GM21825 (cell line): ENCODE data around the gene CFAP210.
"Not testable (repeated sequence)": the region's sequence is repeated elsewhere in the genome, so short reads cannot be mapped to it uniquely, and the experiment has no call there.

Experiments
- ATAC-seq: cut with Tn5 transposase; IDR thresholded peaks from one replicate; pipeline ENCODE4 v1.9.1; 2021; ENCODE audit warnings: mild to moderate bottlenecking, moderate library complexity; ENCODE audit not compliant: unreplicated experiment

Gene CFAP210

DNA sequence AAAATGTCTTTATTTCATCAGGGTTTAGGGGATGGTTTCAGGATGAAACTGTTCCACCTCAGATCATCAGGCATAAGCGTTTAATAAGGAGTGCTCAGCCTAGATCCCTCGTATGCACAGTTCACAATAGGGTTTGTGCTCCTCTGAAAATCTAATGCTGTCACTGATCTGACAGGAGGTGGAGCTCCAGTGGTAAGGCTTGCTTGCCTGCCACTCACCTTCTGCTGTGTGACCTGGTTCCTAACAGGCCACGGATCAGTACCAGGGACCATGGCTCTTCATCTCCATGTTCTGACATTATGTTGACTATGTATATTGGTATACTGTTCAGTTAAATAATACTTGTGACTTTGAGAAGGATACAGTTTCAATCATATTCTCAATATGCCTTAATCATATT lies 68.4 kb downstream of the CFAP210 start:
- no peak for ATAC-seq

DNA sequence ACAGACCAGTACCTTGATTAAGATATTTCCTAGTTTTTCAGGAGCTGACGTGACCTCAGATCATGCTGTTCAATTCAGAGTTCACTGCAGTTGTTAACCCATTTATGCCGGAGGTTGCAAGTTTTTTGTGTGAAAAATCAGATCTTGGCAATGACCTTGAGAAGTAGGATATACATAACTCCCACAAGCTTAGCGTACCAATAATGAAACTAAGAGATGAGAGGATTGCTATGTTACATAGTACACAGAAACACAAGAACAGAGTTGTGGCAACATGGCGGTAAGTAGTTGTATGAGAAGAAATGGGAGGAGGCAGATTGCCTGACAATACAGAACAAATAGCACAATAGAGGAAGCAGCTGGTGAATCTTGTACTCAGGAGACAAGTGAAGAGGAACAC lies 71.0 kb downstream of the CFAP210 start:
- no peak for ATAC-seq

DNA sequence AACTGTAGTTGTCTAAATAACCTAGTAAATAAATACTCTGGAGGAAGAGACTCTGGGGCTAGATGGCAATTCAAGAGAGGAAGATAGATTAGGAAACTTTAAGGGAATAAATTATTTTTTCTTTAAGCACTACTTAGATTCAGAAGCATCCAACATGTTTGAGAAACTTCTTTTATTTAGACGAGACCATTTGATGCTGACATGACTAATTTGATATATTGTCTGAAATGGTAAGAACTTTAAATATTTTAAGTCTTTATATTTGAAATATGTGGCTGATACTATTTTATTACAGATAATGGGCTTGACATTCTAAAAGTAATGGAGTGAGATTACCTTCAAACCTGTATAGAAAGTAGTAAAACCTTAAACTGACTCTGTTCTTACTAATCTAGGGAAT lies 73.7 kb downstream of the CFAP210 start:
- ATAC-seq = no peak

DNA sequence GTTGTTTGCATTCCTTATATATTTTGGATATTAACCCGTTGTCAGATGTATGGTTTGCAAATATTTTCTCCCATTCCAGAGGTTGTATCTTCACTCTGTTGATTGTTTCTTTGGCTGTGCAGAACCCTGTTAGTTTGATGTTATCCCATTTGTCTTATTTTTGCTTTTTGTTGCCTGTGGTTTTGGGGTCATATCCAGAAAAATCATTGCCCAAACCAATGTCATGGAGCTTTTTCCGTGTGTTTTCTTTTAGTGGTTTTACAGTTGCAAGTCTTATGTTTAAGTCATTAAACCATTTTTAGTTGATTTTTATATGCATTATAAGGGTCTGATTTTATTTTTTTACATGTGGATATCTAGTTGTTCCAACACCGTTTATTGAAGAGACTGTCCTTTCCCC lies 74.3 kb downstream of the CFAP210 start:
- ATAC-seq = no peak

DNA sequence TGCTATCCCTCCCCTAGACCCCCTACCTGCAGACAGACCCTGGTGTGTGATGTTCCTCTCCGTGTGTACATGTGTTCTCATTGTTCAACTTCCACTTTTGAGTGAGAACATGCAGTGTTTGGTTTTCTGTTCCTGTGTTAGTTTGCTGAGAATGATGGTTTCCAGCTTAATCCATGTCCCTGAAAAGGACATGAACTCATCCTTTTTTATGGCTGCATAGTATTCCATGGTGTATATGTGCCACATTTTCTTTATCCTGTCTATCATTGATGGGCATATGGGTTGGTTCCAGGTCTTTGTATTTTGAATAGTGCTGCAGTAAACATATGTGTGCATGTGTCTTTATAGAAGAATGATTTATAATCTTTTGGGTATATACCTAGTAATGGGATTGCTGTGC lies 78.2 kb downstream of the CFAP210 start:
- not testable (repeated sequence) for ATAC-seq

DNA sequence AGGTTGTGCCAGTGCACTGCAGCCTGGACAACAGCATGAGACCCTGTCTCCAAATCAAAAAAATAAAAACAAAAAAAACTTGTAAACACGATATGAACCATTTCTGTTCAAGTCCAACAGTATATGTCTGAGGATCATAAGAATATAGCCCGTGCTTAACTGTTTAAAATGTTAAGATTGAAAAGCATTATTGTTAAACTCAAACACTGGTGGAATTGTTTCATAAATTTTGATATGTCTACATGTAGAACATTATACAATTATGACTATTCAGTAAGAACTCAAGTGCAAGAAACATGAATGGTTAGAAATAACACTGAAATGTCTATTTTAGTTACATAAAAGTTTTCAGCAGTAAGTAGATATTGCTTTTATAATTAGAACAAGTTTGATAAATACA lies 80.3 kb downstream of the CFAP210 start:
- no peak for ATAC-seq

DNA sequence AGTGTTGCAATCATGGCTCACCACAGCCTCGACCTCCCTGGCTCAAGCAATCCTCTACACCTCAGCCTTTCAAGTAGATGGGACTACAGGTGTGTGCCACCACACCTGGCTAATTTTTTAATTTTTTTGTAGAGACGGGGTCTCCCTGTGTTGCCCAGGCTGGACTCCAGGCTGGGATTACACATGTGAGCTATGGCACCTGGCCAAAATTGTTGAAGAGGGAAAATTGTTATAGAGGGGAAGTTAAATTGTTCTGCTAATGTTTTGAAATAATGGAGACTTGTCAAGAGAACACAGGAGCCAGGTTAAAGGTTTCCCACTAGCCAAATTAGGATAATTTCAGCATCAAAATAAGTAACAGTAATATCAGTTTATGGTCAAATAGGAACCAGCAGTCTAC lies 84.9 kb downstream of the CFAP210 start:
- ATAC-seq = no peak

DNA sequence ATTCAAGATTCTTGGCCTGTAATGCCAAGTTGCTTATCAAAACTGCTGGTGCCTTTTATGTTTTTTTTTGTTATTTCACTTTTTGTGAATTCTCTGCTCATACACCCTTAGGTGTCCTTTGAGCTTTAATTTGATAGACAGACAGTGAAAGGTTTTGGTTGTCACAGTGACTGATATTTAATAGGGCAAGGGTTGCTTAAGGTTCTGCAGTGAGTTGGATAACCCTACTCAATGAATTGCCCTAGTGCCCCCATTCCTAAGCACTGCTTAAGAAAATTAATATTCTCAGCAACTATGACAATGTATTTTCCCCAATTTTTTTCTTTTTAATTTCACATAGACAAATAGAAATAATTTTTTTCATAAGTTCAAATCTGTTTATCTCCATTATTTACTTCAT lies 94.6 kb downstream of the CFAP210 start:
- ATAC-seq = no peak

DNA sequence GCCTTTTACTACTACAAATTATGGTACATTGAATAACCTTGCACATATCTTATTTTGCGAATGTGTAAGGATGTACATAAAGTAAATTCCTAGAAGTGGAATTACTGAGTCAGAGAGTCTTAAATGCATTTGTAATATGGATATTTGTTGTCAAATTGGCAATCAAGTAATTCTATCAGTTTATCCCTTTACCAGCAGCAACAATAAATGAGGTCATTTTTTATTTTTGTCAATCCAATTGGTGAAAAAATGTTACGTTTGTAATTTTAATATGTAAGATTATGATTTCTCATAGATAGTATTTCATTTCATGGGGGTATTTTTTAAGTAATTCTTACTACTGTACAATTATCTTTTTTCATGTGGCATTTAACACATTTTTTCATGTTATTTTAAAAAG lies 95.2 kb downstream of the CFAP210 start:
- no peak for ATAC-seq

DNA sequence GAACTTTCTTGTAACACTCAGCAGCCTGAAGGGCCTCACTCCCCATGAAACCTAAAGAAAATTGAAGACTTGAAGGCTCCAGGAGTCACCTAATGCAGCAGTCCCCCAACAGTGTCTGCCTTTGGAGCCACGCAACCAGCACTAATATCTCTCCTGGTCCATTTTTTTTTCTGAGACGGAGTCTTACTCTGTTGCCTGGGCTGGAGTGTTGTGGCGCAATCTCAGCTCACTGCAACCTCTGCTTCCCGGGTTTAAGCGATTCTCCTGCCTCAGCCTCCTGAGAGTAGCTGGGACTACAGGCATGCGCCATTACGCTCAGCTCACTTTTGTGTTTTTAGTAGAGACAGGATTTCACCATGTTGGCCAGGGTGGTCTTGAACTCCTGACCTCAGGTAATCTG lies 97.7 kb downstream of the CFAP210 start:
- not testable (repeated sequence) for ATAC-seq
